H1 (cell line): Measurements from ENCODE around the gene NXPH3. TPM values are rescaled to one million over a fixed set of nuclear protein-coding genes. Genes with fewer than 3 reads are reported as not detected.

Experiments
- CTCF ChIA-PET: fragments of 300-600 bp; sonication (Branson Sonifier 250); formaldehyde crosslinking; loops from one replicate; lab custom pipeline; 2021; ENCODE audit not compliant: partially characterized antibody; lab: Charles Lee
- POLR2A ChIA-PET: fragments of 300-600 bp; sonication (Branson Sonifier 250); formaldehyde crosslinking; loops from one replicate; lab custom pipeline; 2021; ENCODE audit warnings: inconsistent platforms; ENCODE audit not compliant: partially characterized antibody; lab: Charles Lee
- DNase-seq, 2 experiments: peaks; one replicate each; pipeline versions ENCODE4 v3.0.0 to v3.0.0-alpha.2; 2010 to 2022; ENCODE audit warnings: low spot score in 2 of 2, low read depth in 1 of 2, mixed read lengths in 1 of 2
- FAIRE-seq: peaks from 2 replicates; lab custom pipeline; 2011; peaks lifted over from hg19 to GRCh38; lab: Jason Lieb, UNC
- H2AFZ ChIP-seq: 2 replicates; pipeline ENCODE4 v1.8.1; 2012; ENCODE audit warnings: low read length, inconsistent platforms
- H2AK5ac ChIP-seq: 2 replicates; pipeline ENCODE4 v1.6.1; 2013; ENCODE audit warnings: low read depth, low read length
- H2BK120ac ChIP-seq: replicated peaks from 2 replicates; pipeline ENCODE3; 2013; ENCODE audit warnings: low read depth, low read length, inconsistent platforms
- H2BK12ac ChIP-seq: 2 replicates; pipeline ENCODE4 v1.6.1; 2013; ENCODE audit warnings: low read depth, low read length
- H2BK15ac ChIP-seq: 2 replicates; pipeline ENCODE4 v1.6.1; 2013; ENCODE audit warnings: low read length
- H2BK20ac ChIP-seq: 2 replicates; pipeline ENCODE4 v1.6.1; 2013; ENCODE audit warnings: low read length
- H2BK5ac ChIP-seq: 2 replicates; pipeline ENCODE4 v1.6.1; 2013; ENCODE audit warnings: low read depth, low read length
- H3K14ac ChIP-seq: 2 replicates; pipeline ENCODE4 v1.6.1; 2013; ENCODE audit warnings: inconsistent platforms; ENCODE audit not compliant: insufficient read length
- H3K18ac ChIP-seq: 2 replicates; pipeline ENCODE4 v1.6.1; 2013; ENCODE audit warnings: low read length; ENCODE audit errors: extremely low read depth
- H3K23ac ChIP-seq: 2 replicates; pipeline ENCODE4 v1.6.1; 2013; ENCODE audit warnings: inconsistent platforms; ENCODE audit not compliant: insufficient read length
- H3K23me2 ChIP-seq: 2 replicates; pipeline ENCODE4 v1.6.1; 2013; ENCODE audit warnings: low read depth, low read length
- H3K27ac ChIP-seq: 2 replicates; pipeline ENCODE4 v1.6.1; 2011; ENCODE audit warnings: low read depth, low read length, inconsistent platforms
- H3K27me3 ChIP-seq, 4 experiments: replicated peaks in 1 of 4; 1 replicate in 1 of 4; 2 replicates in 3 of 4; pipeline versions ENCODE4 v1.6.1 to v1.8.1; 2011 to 2013; ENCODE audit warnings: low read length in 3 of 4, mild to moderate bottlenecking in 3 of 4, inconsistent platforms in 2 of 4, mixed read lengths in 2 of 4, moderate library complexity in 1 of 4; ENCODE audit not compliant: control insufficient read depth in 3 of 4, insufficient read depth in 3 of 4; ENCODE audit errors: extremely low read depth in 1 of 4
- H3K36me3 ChIP-seq, 4 experiments: 2 replicates each; pipeline versions ENCODE4 v1.6.1 to v1.8.1; 2011 to 2013; ENCODE audit warnings: mild to moderate bottlenecking in 4 of 4, low read length in 3 of 4, moderate library complexity in 2 of 4, control low read depth in 1 of 4, inconsistent platforms in 1 of 4; ENCODE audit not compliant: insufficient read depth in 4 of 4, control insufficient read depth in 2 of 4
- H3K4ac ChIP-seq: replicated peaks from 2 replicates; pipeline ENCODE3; 2013; ENCODE audit warnings: low read length, low read depth, mixed read lengths, inconsistent platforms; ENCODE audit not compliant: insufficient read length
- H3K4me1 ChIP-seq, 4 experiments: replicated peaks in 1 of 4; 1 replicate in 1 of 4; 2 replicates in 3 of 4; pipeline versions ENCODE4 v1.6.1 to v1.8.1; 2011 to 2013; ENCODE audit warnings: low read length in 3 of 4, inconsistent platforms in 2 of 4, mixed read lengths in 1 of 4; ENCODE audit not compliant: insufficient read depth in 4 of 4, control insufficient read depth in 3 of 4
- H3K4me2 ChIP-seq, 2 experiments: 2 replicates each; pipeline versions ENCODE4 v1.6.1 to v1.8.1; 2011 to 2013; ENCODE audit warnings: low read depth in 2 of 2, low read length in 2 of 2, control low read depth in 1 of 2, inconsistent platforms in 1 of 2, mild to moderate bottlenecking in 1 of 2; ENCODE audit not compliant: insufficient read depth in 1 of 2
- H3K4me3 ChIP-seq, 4 experiments: fragments of 200-600, 300-600 bp in 1 of 4; sonication (generic), shearing (Covaris generic), sonication (Bioruptor Twin) in 1 of 4; 2 replicates each; pipeline versions ENCODE4 v1.5.1 to v1.8.1; 2011 to 2016; ENCODE audit warnings: low read length in 4 of 4, low read depth in 3 of 4, control low read depth in 2 of 4, inconsistent platforms in 2 of 4, mild to moderate bottlenecking in 2 of 4, mixed read lengths in 1 of 4, moderate library complexity in 1 of 4; ENCODE audit not compliant: insufficient read depth in 2 of 4; ENCODE audit errors: extremely low read depth in 1 of 4
- H3K56ac ChIP-seq: replicated peaks from 2 replicates; pipeline ENCODE3; 2013; ENCODE audit warnings: low read depth, mild to moderate bottlenecking, mixed read lengths, low read length, inconsistent platforms; ENCODE audit not compliant: insufficient read length
- H3K79me1 ChIP-seq: 2 replicates; pipeline ENCODE4 v1.6.1; 2013; ENCODE audit warnings: low read depth, low read length, control low read depth
- H3K79me2 ChIP-seq, 2 experiments: 2 replicates each; pipeline versions ENCODE4 v1.6.1 to v1.8.1; 2012 to 2013; ENCODE audit warnings: low read length in 2 of 2, mild to moderate bottlenecking in 2 of 2, inconsistent platforms in 1 of 2; ENCODE audit not compliant: insufficient read depth in 2 of 2, control insufficient read depth in 1 of 2
- H3K9ac ChIP-seq, 4 experiments: replicated peaks in 1 of 4; 1 replicate in 1 of 4; 2 replicates in 3 of 4; pipeline versions ENCODE4 v1.6.1 to v1.8.1; 2011 to 2013; ENCODE audit warnings: low read depth in 3 of 4, low read length in 3 of 4, control low read depth in 2 of 4, mild to moderate bottlenecking in 2 of 4, moderate library complexity in 2 of 4, inconsistent platforms in 1 of 4; ENCODE audit errors: extremely low read depth in 1 of 4
- H3K9me3 ChIP-seq, 2 experiments: 2 replicates each; pipeline versions ENCODE4 v1.6.1 to v1.8.1; 2012 to 2013; ENCODE audit warnings: mild to moderate bottlenecking in 2 of 2, moderate library complexity in 2 of 2, control low read depth in 1 of 2, inconsistent platforms in 1 of 2, low read depth in 1 of 2, low read length in 1 of 2, mixed read lengths in 1 of 2; ENCODE audit not compliant: insufficient read depth in 2 of 2
- H4K20me1 ChIP-seq, 2 experiments: replicated peaks in 1 of 2; 2 replicates each; pipeline versions ENCODE3 to v1.8.1; 2011 to 2013; ENCODE audit warnings: inconsistent platforms in 2 of 2, low read length in 2 of 2, mild to moderate bottlenecking in 1 of 2; ENCODE audit not compliant: insufficient read depth in 2 of 2, control insufficient read depth in 1 of 2
- H4K5ac ChIP-seq: 2 replicates; pipeline ENCODE4 v1.6.1; 2013; ENCODE audit warnings: low read length, low read depth, mixed read lengths, inconsistent platforms; ENCODE audit not compliant: insufficient read length
- H4K8ac ChIP-seq: 2 replicates; pipeline ENCODE4 v1.8.0; 2013; ENCODE audit warnings: mild to moderate bottlenecking, moderate library complexity, low read length, inconsistent platforms; ENCODE audit not compliant: insufficient read depth; ENCODE audit errors: extremely low read depth
- H4K91ac ChIP-seq: replicated peaks from 2 replicates; pipeline ENCODE3; 2013; ENCODE audit warnings: low read length, mixed read lengths, inconsistent platforms; ENCODE audit not compliant: insufficient read length
- JUND ChIP-seq: IDR thresholded peaks from 2 replicates; pipeline ENCODE4 v1.6.1; 2011; ENCODE audit warnings: mild to moderate bottlenecking, improper control_type of control experiment, low read length
- SP1 ChIP-seq: IDR thresholded peaks from 2 replicates; pipeline ENCODE4 v1.6.1; 2011; ENCODE audit warnings: low read depth, low read length
- polyA plus RNA-seq, 7 experiments: library from polyadenylated mRNA; depleted of rRNA in 3 of 7; stranded (reverse) in 5 of 7; unstranded in 2 of 7; fragments of >200 nt in 5 of 7; fragments of 200-250 nt in 2 of 7; gene quantifications; 1 replicate in 5 of 7; 2 replicates in 1 of 7; 4 replicates in 1 of 7; pipeline versions ENCODE4 v1.2.1 to v1.2.3, GENCODE V29; 2011 to 2013; ENCODE audit warnings: missing spikeins in 2 of 7, mixed read lengths in 2 of 7
- total RNA-seq: library from RNA; stranded (reverse); fragmentation: NEBNext Ultra II Directional; extraction: Animal tissue kit (Norgen Biotek cat#: 25700); gene quantifications from 2 replicates; pipeline ENCODE4 v1.2.1, GENCODE V29; 2021

The NXPH3 gene
- total and polyA plus RNA-seq, 2 of the 8 experiments (the other 6 are each of a cell fraction or from before 2014, with no cell fraction given) = 2.5 to 3.7 TPM

DNA sequence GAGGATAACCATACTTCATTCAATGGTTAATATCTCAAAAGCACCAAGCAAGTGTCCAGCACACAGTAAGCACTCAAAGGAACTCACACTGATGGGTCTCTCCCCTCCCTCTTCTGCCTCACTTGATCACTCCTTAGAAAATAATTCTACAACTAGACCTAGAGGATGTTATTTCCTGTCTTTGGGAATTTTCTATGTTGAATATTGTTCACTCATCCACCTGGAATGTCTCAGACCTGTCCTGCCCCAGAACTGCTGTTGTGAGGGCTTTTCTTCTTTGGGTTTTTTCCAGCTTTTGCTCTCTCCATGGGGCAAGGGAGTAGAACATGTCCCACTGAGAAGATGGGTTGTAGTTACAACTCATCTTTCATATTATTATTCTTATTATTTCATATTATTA lies 25.3 kb downstream of the NXPH3 start:
- H2BK120ac ChIP-seq = no peak overlapping the region
- no peak overlapping the region for H4K8ac ChIP-seq
- H4K91ac ChIP-seq = no peak overlapping the region
- no peak overlapping the region for H2BK12ac ChIP-seq
- H2BK20ac ChIP-seq = no peak overlapping the region
- ChIA-PET POLR2A (interaction anchor here (1.3 to 1.6 kb wide), 2 partner anchors 9 to 26 kb away, joined by 3 to 4 read pairs; no protein-coding TSS in a partner anchor), CTCF (interaction anchor here (1.2 to 5.1 kb wide), 4 partner anchors 10 to 192 kb away, joined by 3 to 17 read pairs (median 3); no protein-coding TSS in a partner anchor)
- peaks cover 3 to 34% (median 17%) of the 10 kb centered on the region in 4 experiments for H3K36me3 ChIP-seq
- FAIRE-seq = no peak
- H3K4me1 ChIP-seq = no peaks in the 10 kb centered on the region
- H3K9ac ChIP-seq = no peak overlapping the region
- no peak for TF ChIP-seq SP1
- no peak for TF ChIP-seq JUND
- no peak overlapping the region for H2BK15ac ChIP-seq
- H3K9me3 ChIP-seq = no peaks in the 10 kb centered on the region
- H3K4ac ChIP-seq = no peak overlapping the region
- no peak overlapping the region for H3K56ac ChIP-seq
- H3K4me2 ChIP-seq = no peak overlapping the region
- H2BK5ac ChIP-seq = no peak overlapping the region
- H3K23ac ChIP-seq = no peak overlapping the region
- no peak overlapping the region for H2AK5ac ChIP-seq
- H4K5ac ChIP-seq = no peak overlapping the region
- H4K20me1 ChIP-seq = no peaks in the 10 kb centered on the region
- H3K18ac ChIP-seq = no peak overlapping the region
- no peaks in the 10 kb centered on the region for H3K27me3 ChIP-seq
- no peaks in the 10 kb centered on the region for H3K79me1 ChIP-seq
- no peaks in the 10 kb centered on the region for H3K79me2 ChIP-seq
- no peak overlapping the region for H3K4me3 ChIP-seq
- H3K23me2 ChIP-seq = no peaks in the 10 kb centered on the region
- no peak for DNase-seq
- no peak overlapping the region for H3K14ac ChIP-seq
- H2AFZ ChIP-seq = no peak overlapping the region
- no peak overlapping the region for H3K27ac ChIP-seq
